Activated T-helper 2 cell treated with anti-CD3 and anti-CD28 coated beads, Interferon-gamma antibody, Interleukin-2, Interleukin-4, amounts not matched to agents 10 μg/mL and 5 μg/mL and 100 μg/mL, durations not matched to agents 14 hours and 24 hours and 36 hours (primary cell): Measurements from ENCODE around the gene ST3GAL5. TPM values are rescaled to one million over a fixed set of nuclear protein-coding genes. Genes with fewer than 3 reads are reported as not detected.

Experiments
- DNase-seq: peaks from one replicate; pipeline ENCODE4 v3.0.0; 2021; ENCODE audit warnings: low spot score
- H3K27ac Mint-ChIP-seq: one replicate; pipeline ENCODE4 v1.8.0; 2021; ENCODE audit warnings: mixed read lengths
- H3K27me3 Mint-ChIP-seq: one replicate; pipeline ENCODE4 v1.8.0; 2021; ENCODE audit warnings: low read depth, mixed read lengths
- H3K36me3 Mint-ChIP-seq: one replicate; pipeline ENCODE4 v1.8.0; 2021; ENCODE audit warnings: low read depth, mixed read lengths
- H3K4me1 Mint-ChIP-seq: one replicate; pipeline ENCODE4 v1.8.0; 2021; ENCODE audit warnings: low read depth, mixed read lengths
- H3K4me3 Mint-ChIP-seq: one replicate; pipeline ENCODE4 v1.8.0; 2021; ENCODE audit warnings: low read depth, mild to moderate bottlenecking, moderate library complexity, mixed read lengths
- H3K9me3 Mint-ChIP-seq: one replicate; pipeline ENCODE4 v1.8.0; 2021; ENCODE audit warnings: mixed read lengths
- intact Hi-C: fragments of 100-400 bp; cut with micrococcal nuclease; formaldehyde crosslinking; loops from one replicate; pipeline ENCODE4 v1.15.1; 2023
- total RNA-seq: library from RNA; stranded (reverse); gene quantifications from 2 replicates; pipeline ENCODE4 v1.2.3, GENCODE V29; 2022

Gene ST3GAL5
- total RNA-seq, 1 donor from 2014 or later = 13.8 TPM

GRCh38 chr2:85812094-85812735 lies 76.6 kb downstream of the ST3GAL5 start:
- Mint-ChIP-seq H3K9me3 (no peaks in the 10 kb centered on the region), H3K36me3 (no peaks in the 10 kb centered on the region), H3K4me3 (no peak overlapping the region), H3K27ac (no peak overlapping the region), H3K4me1 (no peaks in the 10 kb centered on the region), H3K27me3 (peaks cover 12% of the 10 kb centered on the region)
- intact Hi-C loops = loop anchor here (5.0 kb wide), 1 partner anchor 130 kb away; no protein-coding TSS in a partner anchor
- no peak for DNase-seq

- Mint-ChIP-seq H3K4me3 (no peak overlapping the region), H3K27me3 (peaks cover 16% of the 10 kb centered on the region), H3K27ac (no peak overlapping the region), H3K9me3 (no peaks in the 10 kb centered on the region), H3K36me3 (no peaks in the 10 kb centered on the region), H3K4me1 (no peaks in the 10 kb centered on the region)
- intact Hi-C loops = loop anchor here (5.0 kb wide), 1 partner anchor 129 kb away; no protein-coding TSS in a partner anchor
- no peak for DNase-seq
Observed at GRCh38 chr2:85811180-85812093, 77.4 kb downstream of the ST3GAL5 start.

GRCh38 chr2:85810371-85811179 lies 78.2 kb downstream of the ST3GAL5 start:
- DNase-seq = no peak
- no peak overlapping the region for H3K27ac Mint-ChIP-seq

GRCh38 chr2:85807756-85808155 lies 81.0 kb downstream of the ST3GAL5 start:
- no peaks in the 10 kb centered on the region for H3K36me3 Mint-ChIP-seq
- no peak overlapping the region for H3K4me3 Mint-ChIP-seq
- intact Hi-C loops = no loop called here
- no peaks in the 10 kb centered on the region for H3K9me3 Mint-ChIP-seq
- no peak for DNase-seq
- peaks cover 20% of the 10 kb centered on the region for H3K27me3 Mint-ChIP-seq
- no peak overlapping the region for H3K27ac Mint-ChIP-seq
- H3K4me1 Mint-ChIP-seq = peaks cover 4% of the 10 kb centered on the region

More at GRCh38 chr2:85810371-85811179, 78.2 kb downstream of the ST3GAL5 start:
- no peaks in the 10 kb centered on the region for H3K4me1 Mint-ChIP-seq
- no peaks in the 10 kb centered on the region for H3K9me3 Mint-ChIP-seq
- peaks cover 13% of the 10 kb centered on the region for H3K27me3 Mint-ChIP-seq
- intact Hi-C loops = loop anchor here (5.0 kb wide), 1 partner anchor 128 kb away; no protein-coding TSS in a partner anchor
- no peaks in the 10 kb centered on the region for H3K36me3 Mint-ChIP-seq
- H3K4me3 Mint-ChIP-seq = no peak overlapping the region

GRCh38 chr2:85806358-85807118 lies 82.3 kb downstream of the ST3GAL5 start:
- peaks cover 20% of the 10 kb centered on the region for H3K27me3 Mint-ChIP-seq
- DNase-seq = no peak
- no peaks in the 10 kb centered on the region for H3K9me3 Mint-ChIP-seq
- intact Hi-C loops = no loop called here
- no peak overlapping the region for H3K27ac Mint-ChIP-seq
- H3K4me3 Mint-ChIP-seq = no peak overlapping the region
- H3K4me1 Mint-ChIP-seq = peaks cover 4% of the 10 kb centered on the region
- H3K36me3 Mint-ChIP-seq = no peaks in the 10 kb centered on the region

GRCh38 chr2:85804583-85804982 lies 84.2 kb downstream of the ST3GAL5 start:
- peaks cover 6% of the 10 kb centered on the region for H3K4me1 Mint-ChIP-seq
- no peak overlapping the region for H3K27ac Mint-ChIP-seq
- DNase-seq = no peak
- H3K36me3 Mint-ChIP-seq = no peaks in the 10 kb centered on the region
- H3K27me3 Mint-ChIP-seq = peaks cover 21% of the 10 kb centered on the region
- H3K4me3 Mint-ChIP-seq = no peak overlapping the region
- intact Hi-C loops = loop anchor here (2.0 kb wide), 1 partner anchor 76 kb away; no protein-coding TSS in a partner anchor
- no peaks in the 10 kb centered on the region for H3K9me3 Mint-ChIP-seq

- Mint-ChIP-seq H3K36me3 (no peaks in the 10 kb centered on the region), H3K27me3 (peaks cover 22% of the 10 kb centered on the region), H3K4me3 (no peak overlapping the region), H3K9me3 (no peaks in the 10 kb centered on the region), H3K27ac (no peak overlapping the region), H3K4me1 (peaks cover 6% of the 10 kb centered on the region)
- intact Hi-C loops = loop anchor here (2.0 kb wide), 1 partner anchor 75 kb away; no protein-coding TSS in a partner anchor
- DNase-seq = no peak
Observed at GRCh38 chr2:85803704-85804425, 84.9 kb downstream of the ST3GAL5 start.

GRCh38 chr2:85802354-85803103 lies 86.3 kb downstream of the ST3GAL5 start:
- no peaks in the 10 kb centered on the region for H3K9me3 Mint-ChIP-seq
- DNase-seq = no peak

GRCh38 chr2:85801871-85802270 lies 86.9 kb downstream of the ST3GAL5 start:
- intact Hi-C loops = no loop called here
- H3K4me1 Mint-ChIP-seq = peaks cover 6% of the 10 kb centered on the region
- peaks cover 19% of the 10 kb centered on the region for H3K27me3 Mint-ChIP-seq
- H3K4me3 Mint-ChIP-seq = no peak overlapping the region
- H3K9me3 Mint-ChIP-seq = no peaks in the 10 kb centered on the region
- DNase-seq = no peak
- H3K36me3 Mint-ChIP-seq = no peaks in the 10 kb centered on the region
- no peak overlapping the region for H3K27ac Mint-ChIP-seq

More at GRCh38 chr2:85802354-85803103, 86.3 kb downstream of the ST3GAL5 start:
- Mint-ChIP-seq H3K36me3 (no peaks in the 10 kb centered on the region), H3K27ac (no peak overlapping the region), H3K4me3 (no peak overlapping the region), H3K27me3 (peaks cover 20% of the 10 kb centered on the region), H3K4me1 (peaks cover 6% of the 10 kb centered on the region)
- intact Hi-C loops = no loop called here

GRCh38 chr2:85800586-85800985 lies 88.2 kb downstream of the ST3GAL5 start:
- H3K4me1 Mint-ChIP-seq = peaks cover 6% of the 10 kb centered on the region
- H3K27me3 Mint-ChIP-seq = peaks cover 13% of the 10 kb centered on the region
- DNase-seq = no peak
- H3K9me3 Mint-ChIP-seq = no peaks in the 10 kb centered on the region
- no peak overlapping the region for H3K27ac Mint-ChIP-seq
- H3K36me3 Mint-ChIP-seq = no peaks in the 10 kb centered on the region
- intact Hi-C loops = no loop called here
- H3K4me3 Mint-ChIP-seq = no peak overlapping the region
